Stomach (tissue), 9 donors: Measurements from ENCODE around the gene TMEM119. TPM values are rescaled to one million over a fixed set of nuclear protein-coding genes. Genes with fewer than 3 reads are reported as not detected.
"Not testable (repeated sequence)": the region's sequence is repeated elsewhere in the genome, so short reads cannot be mapped to it uniquely, and the experiment has no call there.

ENCODE experiments used
- DNase-seq, 2 donors: peaks; one replicate each; pipeline versions ENCODE4 v3.0.0 to v3.0.0-alpha.2; 2013 to 2019
- H3K27ac ChIP-seq, 5 donors: fragments of 200-600 bp in 4 of 5; sonication (generic) in 4 of 5; one replicate each; pipeline ENCODE4 v1.5.1; 2013 to 2019; ENCODE audit warnings: mild to moderate bottlenecking in 1 of 5, moderate library complexity in 1 of 5
- H3K27me3 ChIP-seq, 3 donors: fragments of 200-600 bp; sonication (generic); one replicate each; pipeline ENCODE4 v1.5.1; 2017 to 2019; ENCODE audit warnings: mixed run types in 1 of 3
- H3K36me3 ChIP-seq, 4 donors: fragments of 200-600 bp; sonication (generic); 1 replicate in 3 of 4; 2 replicates in 1 of 4; pipeline ENCODE4 v1.5.1; 2016 to 2019
- H3K4me1 ChIP-seq, 4 donors: fragments of 200-600 bp; sonication (generic); one replicate each; pipeline ENCODE4 v1.5.1; 2016 to 2019
- H3K4me3 ChIP-seq, 4 donors: fragments of 200-600 bp; sonication (generic) in 3 of 4; one replicate each; pipeline ENCODE4 v1.5.1; 2016 to 2019; ENCODE audit warnings: mild to moderate bottlenecking in 1 of 4
- H3K9me3 ChIP-seq, 4 donors: fragments of 200-600 bp; sonication (generic); one replicate each; pipeline ENCODE4 v1.5.1; 2016 to 2019
- CTCF ChIP-seq, 7 experiments: fragments of 450-650 bp in 4 of 7; fragments of 200-600 bp in 3 of 7; sonication (generic) in 3 of 7; IDR thresholded peaks; one replicate each; pipeline ENCODE4 v1.5.1; 2016 to 2019; ENCODE audit warnings: antibody characterized with exemption in 7 of 7, control low read depth in 2 of 7, mild to moderate bottlenecking in 1 of 7
- EP300 ChIP-seq: sonication (generic); formaldehyde crosslinking; IDR thresholded peaks from one replicate; pipeline ENCODE4 v1.6.1; 2017; ENCODE audit warnings: antibody characterized with exemption
- POLR2A ChIP-seq, 4 donors: fragments of 450-650 bp; IDR thresholded peaks; one replicate each; pipeline ENCODE4 v1.6.1; 2016; ENCODE audit warnings: antibody characterized with exemption in 4 of 4, control low read depth in 2 of 4, mild to moderate bottlenecking in 1 of 4, moderate library complexity in 1 of 4
- POLR2AphosphoS5 ChIP-seq, 3 donors: sonication (generic); formaldehyde crosslinking; IDR thresholded peaks; one replicate each; pipeline ENCODE4 v1.6.1; 2016; ENCODE audit warnings: antibody characterized with exemption in 3 of 3
- WGBS, 5 donors: extraction: QIAGEN DNeasy Blood & Tissue Kit in 3 of 5; methylation state at CpG; one replicate each; pipeline versions ENCODE4 v1.1.5 to v1.1.7; 2013 to 2018; 5-methylcytosine and 5-hydroxymethylcytosine counted together
- intact Hi-C: fragments of 100-400 bp; cut with DNase I; formaldehyde crosslinking; loops from one replicate; pipeline ENCODE4 v1.15.1; 2023; ENCODE audit warnings: low total_unique reads
- polyA plus RNA-seq, 3 donors: library from polyadenylated mRNA; stranded (reverse); fragments of 200-250 nt; gene quantifications; one replicate each; pipeline ENCODE4 v1.2.3, GENCODE V29; 2013
- total RNA-seq, 5 donors: library from RNA; depleted of rRNA; stranded (reverse); fragments of >200 nt; gene quantifications; one replicate each; pipeline versions ENCODE4 v1.1.0 to v1.2.3, GENCODE V29; 2014 to 2016
- donor health status: healthy with polysubstance abuse.
- donor health status: Bipolar disorder and iron deficiency.
- donor health status: healthy.

Gene TMEM119
- total and polyA plus RNA-seq, 8 donors: 0.45 to 17.1 (median 11.2) TPM; not detected in 1

- H3K9me3 ChIP-seq: no peaks in the 10 kb centered on the region
- DNase-seq: no peak
- 93 to 97% (median 96%) methylated on average over 10 of the region's 10 CpGs for WGBS, 5 donors
- peaks cover 0 to 12% (median 0%) of the 10 kb centered on the region in 3 donors for H3K27me3 ChIP-seq
- TF ChIP-seq EP300: no peak
- TF ChIP-seq POLR2AphosphoS5 (IDR thresholded peaks at IDR 0.05): no peak
- TF ChIP-seq POLR2A (IDR thresholded peaks at IDR 0.05): no peak
- TF ChIP-seq CTCF (IDR thresholded peaks at IDR 0.05): no peak
- no peak overlapping the region for H3K4me3 ChIP-seq
- H3K36me3 ChIP-seq: no peaks in the 10 kb centered on the region
- no peaks in the 10 kb centered on the region for H3K4me1 ChIP-seq
- no peak overlapping the region for H3K27ac ChIP-seq
- intact Hi-C loops: no loop called here
These were observed 3.5 kb downstream of the TMEM119 start for GRCh38 chr12:108594323-108594903.

- Histone ChIP-seq H3K4me3 (no peak overlapping the region), H3K27me3 (peaks cover 0 to 22% (median 0%) of the 10 kb centered on the region in 3 donors), H3K4me1 (no peaks in the 10 kb centered on the region), H3K36me3 (no peaks in the 10 kb centered on the region), H3K27ac (no peak overlapping the region), H3K9me3 (no peaks in the 10 kb centered on the region)
- no peak for TF ChIP-seq CTCF (IDR thresholded peaks at IDR 0.05)
- no peak for TF ChIP-seq POLR2AphosphoS5 (IDR thresholded peaks at IDR 0.05)
- TF ChIP-seq EP300: no peak
- intact Hi-C loops: no loop called here
- DNase-seq: no peak
- 88 to 93% (median 92%) methylated on average over 17 to 25 of the region's 25 CpGs for WGBS, 5 donors
These were observed 5.6 kb downstream of the TMEM119 start for GRCh38 chr12:108592033-108592909.

DNA sequence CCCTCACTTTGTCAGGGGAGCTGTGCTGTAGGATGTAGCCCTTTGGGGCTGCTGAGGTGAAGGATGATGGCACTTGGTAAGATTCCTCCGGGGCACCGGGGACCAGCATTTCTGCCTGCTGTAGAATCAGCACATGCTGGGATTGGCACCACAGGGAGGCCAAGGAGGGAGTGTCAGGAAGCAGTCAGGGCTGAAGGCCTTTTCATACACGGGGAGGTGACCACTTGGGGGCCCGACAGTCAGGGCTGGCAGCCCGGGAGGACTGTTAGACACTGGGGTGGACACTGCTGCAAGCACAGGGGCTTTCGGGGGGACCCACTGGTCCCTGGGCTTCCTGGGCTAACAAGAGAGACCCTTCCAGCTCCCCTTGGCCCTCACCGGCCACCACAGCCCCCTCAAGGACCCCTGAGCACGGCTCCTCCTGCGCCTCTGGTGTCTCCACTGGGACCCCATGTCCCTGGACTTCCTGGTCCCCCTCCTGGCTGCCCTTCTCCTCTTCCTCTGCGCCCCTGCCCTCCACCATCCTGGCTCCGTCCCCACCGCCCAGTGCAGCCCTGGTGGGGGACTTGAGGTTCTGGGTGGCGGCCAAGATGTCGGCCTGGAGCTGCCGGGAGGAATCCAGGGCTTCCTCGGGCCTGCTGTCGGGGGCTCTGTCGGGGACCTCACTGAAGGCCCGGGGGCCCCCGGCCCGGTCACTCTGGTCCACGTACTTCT, 6.5 kb downstream of the TMEM119 start:
- no peak overlapping the region for H3K27ac ChIP-seq
- no peaks in the 10 kb centered on the region for H3K36me3 ChIP-seq
- 77 to 86% (median 80%) methylated on average over 16 to 22 of the region's 22 CpGs for whole genome bisulfite sequencing, 5 donors
- no peaks in the 10 kb centered on the region for H3K9me3 ChIP-seq
- H3K4me1 ChIP-seq: no peaks in the 10 kb centered on the region
- peaks cover 0 to 22% (median 0%) of the 10 kb centered on the region in 3 donors for H3K27me3 ChIP-seq
- intact Hi-C loops: no loop called here
- DNase-seq: no peak
- no peak overlapping the region for H3K4me3 ChIP-seq
- TF ChIP-seq EP300 (no peak), POLR2A (IDR thresholded peaks at IDR 0.05) (no peak), CTCF (IDR thresholded peaks at IDR 0.05) (no peak), POLR2AphosphoS5 (IDR thresholded peaks at IDR 0.05) (no peak)

- DNase-seq, H3K9me3 ChIP-seq, H3K4me1 ChIP-seq, H3K36me3 ChIP-seq, intact Hi-C loops, H3K4me3 ChIP-seq, H3K27ac ChIP-seq: not testable (repeated sequence)
- 82 to 93% (median 92%) methylated on average over 9 of the region's 9 CpGs for WGBS, 5 donors
- H3K27me3 ChIP-seq: peaks cover 0 to 22% (median 0%) of the 10 kb centered on the region in 3 donors
These were observed 7.4 kb downstream of the TMEM119 start for GRCh38 chr12:108590463-108590862.
